Liver (tissue), 3 donors: Measurements from ENCODE around the gene ESD.

ENCODE experiments used
- GABPA ChIP-seq, 2 donors: IDR thresholded peaks in 1 of 2; conservative IDR thresholded peaks in 1 of 2; 2 replicates each; pipeline ENCODE4 v1.6.1; 2016; ENCODE audit warnings: antibody characterized with exemption in 2 of 2, mild to moderate bottlenecking in 1 of 2, moderate library complexity in 1 of 2
- JUND ChIP-seq, 2 donors: IDR thresholded peaks; 2 replicates each; pipeline ENCODE4 v1.6.1; 2016; ENCODE audit warnings: antibody characterized with exemption in 2 of 2
- MAX ChIP-seq: IDR thresholded peaks from 2 replicates; pipeline ENCODE4 v1.6.1; 2016; ENCODE audit warnings: antibody characterized with exemption
- REST ChIP-seq: IDR thresholded peaks from 2 replicates; pipeline ENCODE4 v1.6.1; 2016; ENCODE audit warnings: antibody characterized with exemption, mild to moderate bottlenecking
- RXRA ChIP-seq, 2 donors: IDR thresholded peaks; 2 replicates each; pipeline ENCODE4 v1.6.1; 2017 to 2018; ENCODE audit warnings: antibody characterized with exemption in 2 of 2, mild to moderate bottlenecking in 1 of 2
- SP1 ChIP-seq: IDR thresholded peaks from 2 replicates; pipeline ENCODE4 v1.6.1; 2018; ENCODE audit warnings: antibody characterized with exemption, mild to moderate bottlenecking
- TAF1 ChIP-seq: conservative IDR thresholded peaks from 2 replicates; pipeline ENCODE4 v1.6.1; 2016; ENCODE audit warnings: antibody characterized with exemption, mild to moderate bottlenecking
- YY1 ChIP-seq: IDR thresholded peaks from 2 replicates; pipeline ENCODE4 v1.6.1; 2016; ENCODE audit warnings: antibody characterized with exemption, mild to moderate bottlenecking
- TF ChIP-seq, protein P1 (sequence below): fragments of 150-350 bp; IDR thresholded peaks from 2 replicates; pipeline ENCODE4 v1.5.1; 2017; ENCODE audit warnings: improper control_type of control experiment, low read depth, low read length; ENCODE audit not compliant: missing input control
- TF ChIP-seq, protein P2 (sequence below): IDR thresholded peaks from 2 replicates; pipeline ENCODE4 v1.6.1; 2016; ENCODE audit warnings: antibody characterized with exemption
- TF ChIP-seq, protein P3 (sequence below): IDR thresholded peaks from 2 replicates; pipeline ENCODE4 v1.6.1; 2016; ENCODE audit warnings: antibody characterized with exemption
- donor health status: healthy.
- donor health status: healthy.

DNA sequence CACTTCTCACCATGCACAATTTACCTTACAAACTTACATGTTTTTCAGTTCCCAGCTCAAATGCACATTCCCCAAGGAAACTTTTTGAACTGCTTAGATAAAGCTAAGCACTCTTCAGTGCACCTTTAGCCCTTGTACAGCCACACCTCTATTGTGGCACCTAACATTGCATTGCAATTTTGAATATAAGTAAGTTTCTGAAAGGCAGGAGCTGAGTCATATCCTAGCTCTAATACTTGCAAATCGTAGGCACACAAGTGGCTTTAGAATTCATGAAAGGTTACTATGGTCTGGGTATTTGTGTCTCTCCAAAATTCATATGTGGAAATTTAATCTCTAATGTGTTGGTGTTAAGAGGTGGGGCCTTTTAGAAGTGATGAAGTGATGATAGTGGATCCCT is 4.9 kb upstream of the ESD start:
- TF ChIP-seq, protein P1, sequence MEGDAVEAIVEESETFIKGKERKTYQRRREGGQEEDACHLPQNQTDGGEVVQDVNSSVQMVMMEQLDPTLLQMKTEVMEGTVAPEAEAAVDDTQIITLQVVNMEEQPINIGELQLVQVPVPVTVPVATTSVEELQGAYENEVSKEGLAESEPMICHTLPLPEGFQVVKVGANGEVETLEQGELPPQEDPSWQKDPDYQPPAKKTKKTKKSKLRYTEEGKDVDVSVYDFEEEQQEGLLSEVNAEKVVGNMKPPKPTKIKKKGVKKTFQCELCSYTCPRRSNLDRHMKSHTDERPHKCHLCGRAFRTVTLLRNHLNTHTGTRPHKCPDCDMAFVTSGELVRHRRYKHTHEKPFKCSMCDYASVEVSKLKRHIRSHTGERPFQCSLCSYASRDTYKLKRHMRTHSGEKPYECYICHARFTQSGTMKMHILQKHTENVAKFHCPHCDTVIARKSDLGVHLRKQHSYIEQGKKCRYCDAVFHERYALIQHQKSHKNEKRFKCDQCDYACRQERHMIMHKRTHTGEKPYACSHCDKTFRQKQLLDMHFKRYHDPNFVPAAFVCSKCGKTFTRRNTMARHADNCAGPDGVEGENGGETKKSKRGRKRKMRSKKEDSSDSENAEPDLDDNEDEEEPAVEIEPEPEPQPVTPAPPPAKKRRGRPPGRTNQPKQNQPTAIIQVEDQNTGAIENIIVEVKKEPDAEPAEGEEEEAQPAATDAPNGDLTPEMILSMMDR, result no peak
- no peak for TF ChIP-seq GABPA (IDR thresholded peaks at IDR 0.05 in 1 of 2, conservative IDR thresholded peaks at IDR 0.05 in 1 of 2)
- TF ChIP-seq, protein P2, sequence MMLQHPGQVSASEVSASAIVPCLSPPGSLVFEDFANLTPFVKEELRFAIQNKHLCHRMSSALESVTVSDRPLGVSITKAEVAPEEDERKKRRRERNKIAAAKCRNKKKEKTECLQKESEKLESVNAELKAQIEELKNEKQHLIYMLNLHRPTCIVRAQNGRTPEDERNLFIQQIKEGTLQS, result no peak
- no peak for TF ChIP-seq REST
- no peak for TF ChIP-seq MAX
- TF ChIP-seq JUND (IDR thresholded peaks at IDR 0.05), result no peak
- no peak for TF ChIP-seq YY1
- TF ChIP-seq SP1, result no peak
- TF ChIP-seq TAF1, result no peak
- TF ChIP-seq, protein P3, sequence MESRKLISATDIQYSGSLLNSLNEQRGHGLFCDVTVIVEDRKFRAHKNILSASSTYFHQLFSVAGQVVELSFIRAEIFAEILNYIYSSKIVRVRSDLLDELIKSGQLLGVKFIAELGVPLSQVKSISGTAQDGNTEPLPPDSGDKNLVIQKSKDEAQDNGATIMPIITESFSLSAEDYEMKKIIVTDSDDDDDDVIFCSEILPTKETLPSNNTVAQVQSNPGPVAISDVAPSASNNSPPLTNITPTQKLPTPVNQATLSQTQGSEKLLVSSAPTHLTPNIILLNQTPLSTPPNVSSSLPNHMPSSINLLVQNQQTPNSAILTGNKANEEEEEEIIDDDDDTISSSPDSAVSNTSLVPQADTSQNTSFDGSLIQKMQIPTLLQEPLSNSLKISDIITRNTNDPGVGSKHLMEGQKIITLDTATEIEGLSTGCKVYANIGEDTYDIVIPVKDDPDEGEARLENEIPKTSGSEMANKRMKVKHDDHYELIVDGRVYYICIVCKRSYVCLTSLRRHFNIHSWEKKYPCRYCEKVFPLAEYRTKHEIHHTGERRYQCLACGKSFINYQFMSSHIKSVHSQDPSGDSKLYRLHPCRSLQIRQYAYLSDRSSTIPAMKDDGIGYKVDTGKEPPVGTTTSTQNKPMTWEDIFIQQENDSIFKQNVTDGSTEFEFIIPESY, result no peak
- TF ChIP-seq RXRA (IDR thresholded peaks at IDR 0.05), result no peak
